Esophagus muscularis mucosa (tissue), 4 donors: ENCODE measurements around the gene DNER.

Experiments
- EP300 ChIP-seq: sonication (generic); formaldehyde crosslinking; IDR thresholded peaks from one replicate; pipeline ENCODE4 v1.6.1; 2017; ENCODE audit warnings: antibody characterized with exemption
- POLR2A ChIP-seq: fragments of 450-650 bp; IDR thresholded peaks from one replicate; pipeline ENCODE4 v1.6.1; 2017; ENCODE audit warnings: antibody characterized with exemption, moderate library complexity, mild to moderate bottlenecking, low read depth
- POLR2AphosphoS5 ChIP-seq, 2 donors: sonication (generic); formaldehyde crosslinking; IDR thresholded peaks; one replicate each; pipeline ENCODE4 v1.6.1; 2017; ENCODE audit warnings: antibody characterized with exemption in 2 of 2
- TF ChIP-seq, protein P1 (sequence below), 3 experiments: fragments of 200-600 bp in 2 of 3; fragments of 450-650 bp in 1 of 3; sonication (generic) in 2 of 3; IDR thresholded peaks; one replicate each; pipeline ENCODE4 v1.5.1; 2017 to 2019; ENCODE audit warnings: antibody characterized with exemption in 3 of 3, mild to moderate bottlenecking in 2 of 3, moderate library complexity in 1 of 3

DNA sequence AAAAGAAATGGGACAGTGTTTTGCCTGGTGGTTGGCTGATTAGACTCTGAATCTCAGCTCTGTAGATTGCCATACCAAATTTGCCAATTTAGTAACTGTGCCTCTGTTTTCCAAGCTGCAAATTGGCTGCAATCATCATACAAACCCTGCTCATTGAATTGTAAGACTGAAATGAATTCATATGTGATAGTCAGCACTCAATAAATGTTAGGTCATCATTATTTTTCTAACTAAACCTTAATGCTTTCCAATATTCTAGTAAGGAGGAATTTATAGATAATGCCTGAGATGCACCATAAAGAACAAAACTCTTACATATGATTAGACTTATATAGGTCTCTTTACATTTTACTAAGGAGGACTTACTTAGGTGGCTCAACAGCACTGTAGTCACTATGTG lies 85.3 kb downstream of the DNER start:
- TF ChIP-seq, protein P1, sequence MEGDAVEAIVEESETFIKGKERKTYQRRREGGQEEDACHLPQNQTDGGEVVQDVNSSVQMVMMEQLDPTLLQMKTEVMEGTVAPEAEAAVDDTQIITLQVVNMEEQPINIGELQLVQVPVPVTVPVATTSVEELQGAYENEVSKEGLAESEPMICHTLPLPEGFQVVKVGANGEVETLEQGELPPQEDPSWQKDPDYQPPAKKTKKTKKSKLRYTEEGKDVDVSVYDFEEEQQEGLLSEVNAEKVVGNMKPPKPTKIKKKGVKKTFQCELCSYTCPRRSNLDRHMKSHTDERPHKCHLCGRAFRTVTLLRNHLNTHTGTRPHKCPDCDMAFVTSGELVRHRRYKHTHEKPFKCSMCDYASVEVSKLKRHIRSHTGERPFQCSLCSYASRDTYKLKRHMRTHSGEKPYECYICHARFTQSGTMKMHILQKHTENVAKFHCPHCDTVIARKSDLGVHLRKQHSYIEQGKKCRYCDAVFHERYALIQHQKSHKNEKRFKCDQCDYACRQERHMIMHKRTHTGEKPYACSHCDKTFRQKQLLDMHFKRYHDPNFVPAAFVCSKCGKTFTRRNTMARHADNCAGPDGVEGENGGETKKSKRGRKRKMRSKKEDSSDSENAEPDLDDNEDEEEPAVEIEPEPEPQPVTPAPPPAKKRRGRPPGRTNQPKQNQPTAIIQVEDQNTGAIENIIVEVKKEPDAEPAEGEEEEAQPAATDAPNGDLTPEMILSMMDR (IDR thresholded peaks at IDR 0.05) = no peak
- TF ChIP-seq POLR2A (no peak), POLR2AphosphoS5 (IDR thresholded peaks at IDR 0.05) (no peak), EP300 (no peak)
